Endometrial microvascular endothelial cells (primary cell): ENCODE data around the gene FBXL4. TPM values are rescaled to one million over a fixed set of nuclear protein-coding genes. Genes with fewer than 3 reads are reported as not detected.

Experiments
- in situ Hi-C: cut with HindIII; loops from 2 replicates; pipeline ENCODE4 v1.10.0; 2017; ENCODE audit warnings: low sequenced_read_pairs, low pct_unique_long_range_greater_than_20kb; ENCODE audit errors: inconsistent ontology term
- total RNA-seq: library from RNA; depleted of rRNA; stranded (reverse); fragments of >200 nt; gene quantifications from one replicate; pipeline ENCODE4 v1.2.3, GENCODE V29; 2015; ENCODE audit errors: inconsistent ontology term

Gene FBXL4
- 9.7 TPM for total RNA-seq

- in situ Hi-C loops: no loop called here
Observed at GRCh38 chr6:98947411-98948292, at the start of gene FBXL4. FBXL4 (minus strand) TSS chr6:98947946; CDS start chr6:98926988, 20,958 bp downstream.

GRCh38 chr6:98995116-98995515, 47.4 kb upstream of the FBXL4 start:
- in situ Hi-C loops: no loop called here

- in situ Hi-C loops: no loop called here
Observed at GRCh38 chr6:98992535-98992934, 44.8 kb upstream of the FBXL4 start.

- in situ Hi-C loops: no loop called here
Observed at GRCh38 chr6:98986071-98986615, 38.4 kb upstream of the FBXL4 start.

GRCh38 chr6:98985391-98985790, 37.6 kb upstream of the FBXL4 start:
- in situ Hi-C loops: no loop called here

- in situ Hi-C loops: no loop called here
Observed at GRCh38 chr6:98984121-98984520, 36.4 kb upstream of the FBXL4 start.

- in situ Hi-C loops: no loop called here
Observed at GRCh38 chr6:98981473-98981872, 33.7 kb upstream of the FBXL4 start.

GRCh38 chr6:98980819-98981218, 33.1 kb upstream of the FBXL4 start:
- in situ Hi-C loops: no loop called here

- in situ Hi-C loops: no loop called here
Observed at GRCh38 chr6:98977671-98978292, 30.0 kb upstream of the FBXL4 start.

- in situ Hi-C loops: no loop called here
Observed at GRCh38 chr6:98976674-98977385, 29.1 kb upstream of the FBXL4 start.

- in situ Hi-C loops: no loop called here
Observed at GRCh38 chr6:98975421-98975820, 27.7 kb upstream of the FBXL4 start.

- in situ Hi-C loops: no loop called here
Observed at GRCh38 chr6:98974309-98974708, 26.6 kb upstream of the FBXL4 start.

GRCh38 chr6:98973571-98973970, 25.8 kb upstream of the FBXL4 start:
- in situ Hi-C loops: no loop called here

GRCh38 chr6:98971303-98971702, 23.6 kb upstream of the FBXL4 start:
- in situ Hi-C loops: no loop called here

GRCh38 chr6:98970469-98970868, 22.7 kb upstream of the FBXL4 start:
- in situ Hi-C loops: no loop called here

- in situ Hi-C loops: no loop called here
Observed at GRCh38 chr6:98967616-98968015, 19.9 kb upstream of the FBXL4 start.

GRCh38 chr6:98959631-98960030, 11.9 kb upstream of the FBXL4 start:
- in situ Hi-C loops: no loop called here

- in situ Hi-C loops: no loop called here
Observed at GRCh38 chr6:98958776-98959175, 11.0 kb upstream of the FBXL4 start.

GRCh38 chr6:98957450-98957849, 9.7 kb upstream of the FBXL4 start:
- in situ Hi-C loops: no loop called here
